HEK293 (cell line): ENCODE measurements around the gene ABCB4.
"Not testable (repeated sequence)": the region's sequence is repeated elsewhere in the genome, so short reads cannot be mapped to it uniquely, and the experiment has no call there.

Experiments used
- CTCF ChIA-PET: fragments of 350-600 bp; formaldehyde crosslinking; extraction: SDS; loops from one replicate; lab custom pipeline; 2021; ENCODE audit warnings: antibody characterized with exemption; lab: Yijun Ruan, JAX
- POLR2A ChIA-PET: fragments of 300-600 bp; formaldehyde crosslinking; extraction: SDS; loops from one replicate; lab custom pipeline; 2020; ENCODE audit warnings: antibody characterized with exemption, inconsistent platforms; lab: Yijun Ruan, JAX
- H3K27ac ChIP-seq: fragments of 200-500 bp; sonication (Bioruptor generic); 2 replicates; pipeline ENCODE4 v1.5.1; 2014; ENCODE audit warnings: low read depth, low read length, control low read depth, inconsistent platforms; ENCODE audit errors: extremely low read depth
- H3K36me3 ChIP-seq, 2 experiments: fragments of 200-500 bp in 1 of 2; sonication (Bioruptor generic) in 1 of 2; 1 replicate in 1 of 2; 2 replicates in 1 of 2; pipeline ENCODE4 v1.5.1; 2014 to 2017; ENCODE audit warnings: inconsistent platforms in 2 of 2, low read length in 2 of 2; ENCODE audit not compliant: control insufficient read depth in 2 of 2, insufficient read depth in 1 of 2
- H3K4me1 ChIP-seq: fragments of 200-500 bp; sonication (Bioruptor generic); 2 replicates; pipeline ENCODE4 v1.5.1; 2014; ENCODE audit warnings: mild to moderate bottlenecking, low read length, inconsistent platforms; ENCODE audit not compliant: control insufficient read depth, insufficient read depth
- H3K4me3 ChIP-seq: 2 replicates; pipeline ENCODE4 v1.5.1; 2011; ENCODE audit warnings: low read depth, mild to moderate bottlenecking, control low read depth, low read length, moderate library complexity
- H3K9me3 ChIP-seq: fragments of 200-500 bp; sonication (Bioruptor generic); 2 replicates; pipeline ENCODE4 v1.5.1; 2014; ENCODE audit warnings: low read depth, low read length, inconsistent platforms; ENCODE audit not compliant: control insufficient read depth, insufficient read depth
- AEBP2 ChIP-seq: fragments of 450-650 bp; formaldehyde crosslinking; IDR thresholded peaks from 2 replicates; pipeline ENCODE4 v1.5.1; 2016; ENCODE audit warnings: missing biosample characterization, missing genetic modification characterization, borderline replicate concordance
- CTCF ChIP-seq: fragments of 450-650 bp; formaldehyde crosslinking; IDR thresholded peaks from 2 replicates; pipeline ENCODE4 v1.5.1; 2016; ENCODE audit warnings: missing biosample characterization, missing genetic modification characterization
- EGR2 ChIP-seq: fragments of 450-650 bp; formaldehyde crosslinking; IDR thresholded peaks from 2 replicates; pipeline ENCODE4 v1.5.1; 2016; ENCODE audit warnings: low read depth, missing biosample characterization, missing genetic modification characterization
- GLIS2 ChIP-seq: fragments of 450-650 bp; formaldehyde crosslinking; IDR thresholded peaks from 2 replicates; pipeline ENCODE4 v1.5.1; 2016; ENCODE audit warnings: missing biosample characterization, missing genetic modification characterization
- SCRT2 ChIP-seq: fragments of 450-650 bp; formaldehyde crosslinking; IDR thresholded peaks from 2 replicates; pipeline ENCODE4 v1.5.1; 2016; ENCODE audit warnings: missing biosample characterization, missing genetic modification characterization
- TRIM28 ChIP-seq: IDR thresholded peaks from 2 replicates; pipeline ENCODE4 v1.6.1; 2011; ENCODE audit warnings: low read length, control low read depth, borderline replicate concordance
- ZFHX2 ChIP-seq: fragments of 450-650 bp; formaldehyde crosslinking; conservative IDR thresholded peaks from 2 replicates; pipeline ENCODE4 v1.5.1; 2016; ENCODE audit warnings: missing biosample characterization, missing genetic modification characterization
- ZFP69B ChIP-seq: fragments of 450-650 bp; formaldehyde crosslinking; IDR thresholded peaks from 2 replicates; pipeline ENCODE4 v1.5.1; 2016; ENCODE audit warnings: missing biosample characterization, missing genetic modification characterization
- ZNF112 ChIP-seq: fragments of 450-650 bp; formaldehyde crosslinking; IDR thresholded peaks from 2 replicates; pipeline ENCODE4 v1.5.0; 2017; ENCODE audit warnings: missing biosample characterization, missing genetic modification characterization
- ZNF280C ChIP-seq: fragments of 450-650 bp; formaldehyde crosslinking; IDR thresholded peaks from 2 replicates; pipeline ENCODE4 v1.5.1; 2016; ENCODE audit warnings: missing biosample characterization, missing genetic modification characterization
- ZNF692 ChIP-seq: fragments of 450-650 bp; formaldehyde crosslinking; IDR thresholded peaks from 2 replicates; pipeline ENCODE4 v1.5.1; 2016; ENCODE audit warnings: missing biosample characterization, missing genetic modification characterization

Gene ABCB4

GRCh38 chr7:87465534-87465880 lies 10.0 kb downstream of the ABCB4 start:
- H3K4me1 ChIP-seq, H3K9me3 ChIP-seq, H3K27ac ChIP-seq, H3K4me3 ChIP-seq, H3K36me3 ChIP-seq, POLR2A ChIA-PET: not testable (repeated sequence)
- CTCF ChIA-PET: interaction anchor here (1.6 kb wide), 1 partner anchor 11 kb away, joined by 4 read pairs; no protein-coding TSS in a partner anchor
- TF ChIP-seq ZFP69B (tag by site-specific recombination): 0 out of 2 replicates have a peak, but pooled peaks have one; percentile 5
- 0 out of 2 replicates have a peak, but pooled peaks have one; percentile 20 for TF ChIP-seq GLIS2

- H3K4me3 ChIP-seq, H3K36me3 ChIP-seq, H3K4me1 ChIP-seq, H3K9me3 ChIP-seq, H3K27ac ChIP-seq, POLR2A ChIA-PET: not testable (repeated sequence)
- TF ChIP-seq SCRT2 (tag by site-specific recombination) (peak; percentile 60), EGR2 (tag by site-specific recombination) (peak; percentile 59; the same call in 1 of the 2 replicates), TRIM28 (0 out of 2 replicates have a peak, but pooled peaks have one; percentile 29), ZFP69B (tag by site-specific recombination) (peak; percentile 84), ZNF692 (tag by site-specific recombination) (peak; percentile 77), CTCF (tag by site-specific recombination) (0 out of 2 replicates have a peak, but pooled peaks have one; percentile 19), ZFHX2 (tag by site-specific recombination) (peak; percentile 82)
- CTCF ChIA-PET: interaction anchor here (0.6 to 1.6 kb wide), 2 partner anchors 10 to 18 kb away, joined by 3 to 4 read pairs; no protein-coding TSS in a partner anchor
These were observed 10.5 kb downstream of the ABCB4 start for GRCh38 chr7:87464830-87465533.

- POLR2A ChIA-PET: no interaction called here
- CTCF ChIA-PET: interaction anchor here (0.6 to 1.6 kb wide), 3 partner anchors 9 to 17 kb away, joined by 3 to 4 read pairs (median 3); no protein-coding TSS in a partner anchor
- Histone ChIP-seq H3K9me3 (no peaks in the 10 kb centered on the region), H3K4me3 (no peak overlapping the region), H3K4me1 (0 out of 2 replicates have a peak, but pooled peaks cover 2% of the 10 kb centered on the region), H3K27ac (no peak overlapping the region), H3K36me3 (no peaks in the 10 kb centered on the region)
- TF ChIP-seq ZNF280C (tag by site-specific recombination) (no peak), AEBP2 (tag by site-specific recombination) (no peak), ZNF112 (tag by site-specific recombination) (no peak)
These were observed 11.5 kb downstream of the ABCB4 start for GRCh38 chr7:87463982-87464381.
